ENCODE data around the gene ADRA2C. TPM values are rescaled to one million over a fixed set of nuclear protein-coding genes. Genes with fewer than 3 reads are reported as not detected.

ADRA2C gene
- total RNA-seq, 5 donors from 2014 or later (not counting 1 experiment from before 2014, with no cell fraction given) = 0.16 to 0.18 TPM; not detected in 3

- Mint-ChIP-seq H3K9me3 (no peaks in the 10 kb centered on the region), H3K27me3 (peaks cover 0 to 5% of the 10 kb centered on the region in 2 donors), H3K4me1 (no peaks in the 10 kb centered on the region), H3K36me3 (no peaks in the 10 kb centered on the region), H3K27ac (no peak overlapping the region), H3K4me3 (no peak overlapping the region)
- no peak overlapping the region for H3K27ac ChIP-seq (ENCODE audit: low read length)
- no peak for DNase-seq
- H3K9me3 ChIP-seq = no peaks in the 10 kb centered on the region
- ATAC-seq (replicated peaks in 1 of 4) = no peak
- POLR2A ChIA-PET = no interaction called here
- 87% methylated on average over 20 of the region's 23 CpGs for WGBS (ENCODE audit: insufficient coverage)
- CTCF ChIA-PET = no interaction called here
- no peaks in the 10 kb centered on the region for H3K36me3 ChIP-seq (ENCODE audit: control insufficient read depth in 2 of 2, extremely low read depth in 1 of 2, insufficient read depth in 1 of 2, low read length in 1 of 2)
- H3K27me3 ChIP-seq (replicated peaks in 1 of 2; ENCODE audit: control insufficient read depth in 2 of 2, extremely low read depth in 1 of 2, insufficient read depth in 2 of 2, low read length in 1 of 2) = peaks cover 2 to 54% of the 10 kb centered on the region in 2 experiments
- H3K4me3 ChIP-seq (ENCODE audit: control insufficient read depth in 1 of 2, extremely low read depth in 1 of 2, low read length in 1 of 2) = no peak overlapping the region
- no peaks in the 10 kb centered on the region for H3K4me1 ChIP-seq (ENCODE audit: control insufficient read depth in 1 of 2, extremely low read depth in 1 of 2, insufficient read depth in 2 of 2, low read length in 2 of 2)
Observed at GRCh38 chr4:3784454-3785291, 18.5 kb downstream of the ADRA2C start.

DNA sequence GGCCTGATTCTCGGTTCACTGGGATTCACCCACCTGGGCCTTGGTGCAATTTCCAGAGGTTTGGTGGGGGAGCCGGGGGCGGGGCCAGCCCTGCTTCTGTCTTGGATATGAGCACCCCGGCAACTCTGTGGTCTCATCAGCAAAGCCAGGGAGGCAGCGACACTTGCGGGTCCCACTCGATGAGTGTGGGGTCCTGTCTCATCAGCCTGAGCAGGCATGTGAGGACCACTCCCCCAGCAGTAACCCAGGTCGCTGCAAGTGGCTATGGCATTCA lies 19.0 kb downstream of the ADRA2C start:
- POLR2A ChIA-PET = no interaction called here
- 85% methylated on average over 7 of the region's 8 CpGs for WGBS (ENCODE audit: insufficient coverage)
- Histone ChIP-seq H3K4me1 (ENCODE audit: control insufficient read depth in 1 of 2, extremely low read depth in 1 of 2, insufficient read depth in 2 of 2, low read length in 2 of 2) (no peaks in the 10 kb centered on the region), H3K36me3 (ENCODE audit: control insufficient read depth in 2 of 2, extremely low read depth in 1 of 2, insufficient read depth in 1 of 2, low read length in 1 of 2) (no peaks in the 10 kb centered on the region), H3K9me3 (no peaks in the 10 kb centered on the region), H3K27ac (ENCODE audit: low read length) (no peak overlapping the region), H3K4me3 (ENCODE audit: control insufficient read depth in 1 of 2, extremely low read depth in 1 of 2, low read length in 1 of 2) (no peak overlapping the region), H3K27me3 (replicated peaks in 1 of 2; ENCODE audit: control insufficient read depth in 2 of 2, extremely low read depth in 1 of 2, insufficient read depth in 2 of 2, low read length in 1 of 2) (peaks cover 2 to 56% of the 10 kb centered on the region in 2 experiments)
- DNase-seq (no peak), ATAC-seq (replicated peaks in 1 of 4) (no peak)
- Mint-ChIP-seq H3K9me3 (no peaks in the 10 kb centered on the region), H3K27ac (no peak overlapping the region), H3K27me3 (peaks cover 0 to 5% of the 10 kb centered on the region in 2 donors), H3K4me1 (no peaks in the 10 kb centered on the region), H3K4me3 (no peak overlapping the region), H3K36me3 (no peaks in the 10 kb centered on the region)
- CTCF ChIA-PET = no interaction called here

DNA sequence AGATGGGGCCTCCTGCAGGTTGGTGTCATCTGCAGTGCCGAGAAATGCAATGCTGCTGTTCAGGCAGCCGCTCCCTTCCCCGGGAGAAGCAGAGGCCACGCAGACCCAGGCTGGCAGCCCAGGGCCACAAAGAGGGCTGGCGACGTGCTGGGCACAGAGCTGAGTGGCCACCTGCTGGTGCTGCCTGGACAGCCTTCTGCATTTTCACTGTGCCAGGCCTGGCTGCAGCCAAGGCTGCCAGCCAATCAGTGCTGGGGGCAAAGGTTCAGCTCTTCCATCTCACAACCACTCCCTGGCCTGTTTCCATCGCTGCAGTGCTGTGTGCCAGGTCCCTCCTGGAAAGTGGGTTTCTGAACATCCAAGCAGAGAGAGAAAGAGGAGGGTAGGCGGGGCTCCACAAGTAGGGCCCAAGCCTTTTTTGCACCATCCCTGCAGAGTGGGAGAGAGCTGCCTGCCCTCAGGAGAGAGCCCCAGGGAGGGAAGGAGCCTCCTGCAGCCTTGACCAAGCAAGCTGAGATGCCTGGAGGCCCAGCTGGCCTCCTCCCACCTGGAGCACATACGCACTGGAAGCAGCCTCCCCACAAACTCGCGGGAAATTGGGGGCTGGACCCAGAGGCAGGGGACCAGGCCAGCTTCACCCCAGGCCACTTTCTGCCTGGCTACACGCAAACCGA lies 20.1 kb downstream of the ADRA2C start:
- 83% methylated on average over 9 of the region's 13 CpGs for WGBS (ENCODE audit: insufficient coverage)
- H3K36me3 Mint-ChIP-seq = no peaks in the 10 kb centered on the region
- no peak overlapping the region for H3K27ac ChIP-seq (ENCODE audit: low read length)
- H3K9me3 ChIP-seq = no peaks in the 10 kb centered on the region
- H3K36me3 ChIP-seq (ENCODE audit: control insufficient read depth in 2 of 2, extremely low read depth in 1 of 2, insufficient read depth in 1 of 2, low read length in 1 of 2) = no peaks in the 10 kb centered on the region
- H3K27me3 Mint-ChIP-seq = peaks cover 8 to 15% of the 10 kb centered on the region in 2 donors
- no peak for ATAC-seq (replicated peaks in 1 of 4)
- POLR2A ChIA-PET = no interaction called here
- H3K4me1 ChIP-seq (ENCODE audit: control insufficient read depth in 1 of 2, extremely low read depth in 1 of 2, insufficient read depth in 2 of 2, low read length in 2 of 2) = no peaks in the 10 kb centered on the region
- CTCF ChIA-PET = no interaction called here
- H3K9me3 Mint-ChIP-seq = no peaks in the 10 kb centered on the region
- peaks cover 2 to 62% of the 10 kb centered on the region in 2 experiments for H3K27me3 ChIP-seq (replicated peaks in 1 of 2; ENCODE audit: control insufficient read depth in 2 of 2, extremely low read depth in 1 of 2, insufficient read depth in 2 of 2, low read length in 1 of 2)
- H3K4me3 Mint-ChIP-seq = no peak overlapping the region
- no peak for DNase-seq
- H3K27ac Mint-ChIP-seq = no peak overlapping the region
- no peaks in the 10 kb centered on the region for H3K4me1 Mint-ChIP-seq
- H3K4me3 ChIP-seq (ENCODE audit: control insufficient read depth in 1 of 2, extremely low read depth in 1 of 2, low read length in 1 of 2) = no peak overlapping the region

DNA sequence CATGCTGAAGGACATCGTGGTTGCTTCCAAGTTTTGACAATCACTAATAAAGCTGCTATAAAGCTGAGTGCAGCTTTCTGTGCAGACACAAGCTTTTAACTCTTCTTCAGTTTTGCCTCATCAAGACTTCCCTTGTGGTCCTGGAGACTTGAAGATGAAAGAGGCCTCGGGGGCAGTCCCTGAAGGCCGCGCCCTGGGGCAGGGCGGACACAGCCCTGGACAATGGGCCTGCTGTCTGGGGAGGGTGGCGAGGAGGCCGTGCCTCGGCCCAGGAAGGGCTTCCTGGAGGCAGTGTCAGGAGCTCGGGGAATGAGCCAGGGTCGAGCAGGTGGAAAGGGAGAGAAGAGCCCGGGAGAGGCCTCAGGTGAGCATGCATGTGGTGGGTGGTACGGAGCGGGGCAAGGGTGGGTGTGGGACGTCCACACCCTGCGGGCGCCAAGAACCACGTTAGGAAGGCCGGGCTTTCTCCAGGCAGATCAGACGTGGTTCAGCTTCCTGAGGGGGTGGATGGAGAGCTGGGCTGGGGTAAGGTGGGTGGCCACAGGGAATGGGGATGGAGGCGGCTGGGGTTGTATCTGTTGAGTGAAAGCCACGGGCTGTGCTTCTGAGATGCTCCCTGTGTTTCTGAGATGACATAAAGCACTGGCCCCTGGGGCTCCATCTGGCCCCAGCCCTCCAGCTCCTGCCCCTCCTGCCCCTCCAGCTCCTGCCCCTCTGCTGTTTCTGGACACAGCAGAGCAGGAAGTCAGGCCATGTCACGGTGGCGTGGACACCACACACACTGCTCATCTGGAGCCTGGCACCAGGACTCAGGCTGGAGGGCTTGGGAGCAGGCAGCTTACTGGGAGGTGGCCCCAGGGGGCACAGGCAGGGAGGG lies 21.5 kb downstream of the ADRA2C start:
- Mint-ChIP-seq H3K27me3 (peaks cover 8 to 24% of the 10 kb centered on the region in 2 donors), H3K4me1 (no peaks in the 10 kb centered on the region), H3K9me3 (no peaks in the 10 kb centered on the region), H3K4me3 (no peak overlapping the region), H3K36me3 (no peaks in the 10 kb centered on the region), H3K27ac (no peak overlapping the region)
- Histone ChIP-seq H3K4me1 (ENCODE audit: control insufficient read depth in 1 of 2, extremely low read depth in 1 of 2, insufficient read depth in 2 of 2, low read length in 2 of 2) (no peaks in the 10 kb centered on the region), H3K27ac (ENCODE audit: low read length) (no peak overlapping the region), H3K9me3 (no peaks in the 10 kb centered on the region), H3K27me3 (replicated peaks in 1 of 2; ENCODE audit: control insufficient read depth in 2 of 2, extremely low read depth in 1 of 2, insufficient read depth in 2 of 2, low read length in 1 of 2) (peaks cover 2 to 64% of the 10 kb centered on the region in 2 experiments), H3K36me3 (ENCODE audit: control insufficient read depth in 2 of 2, extremely low read depth in 1 of 2, insufficient read depth in 1 of 2, low read length in 1 of 2) (no peaks in the 10 kb centered on the region), H3K4me3 (ENCODE audit: control insufficient read depth in 1 of 2, extremely low read depth in 1 of 2, low read length in 1 of 2) (no peak overlapping the region)
- no peak for DNase-seq
- CTCF ChIA-PET = no interaction called here
- no peak for ATAC-seq (replicated peaks in 1 of 4)
- 72% methylated on average over 18 of the region's 23 CpGs for WGBS (ENCODE audit: insufficient coverage)
- POLR2A ChIA-PET = no interaction called here

DNA sequence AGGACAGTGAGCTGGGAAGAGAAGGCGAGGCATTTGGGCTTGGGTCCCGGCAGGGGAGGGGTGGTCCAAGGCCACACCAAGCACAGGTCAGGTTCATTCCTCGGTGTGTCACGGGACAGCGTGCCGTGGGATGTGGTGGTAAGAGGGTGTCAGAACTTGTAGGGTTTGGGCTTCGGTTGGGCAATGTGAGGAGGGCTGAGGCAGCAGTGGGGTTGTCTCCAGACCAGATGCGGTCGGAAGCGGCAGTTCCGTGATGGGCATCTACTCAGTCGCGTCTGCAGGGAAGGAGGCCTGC lies 22.1 kb downstream of the ADRA2C start:
- Histone ChIP-seq H3K4me3 (ENCODE audit: control insufficient read depth in 1 of 2, extremely low read depth in 1 of 2, low read length in 1 of 2) (no peak overlapping the region), H3K27me3 (replicated peaks in 1 of 2; ENCODE audit: control insufficient read depth in 2 of 2, extremely low read depth in 1 of 2, insufficient read depth in 2 of 2, low read length in 1 of 2) (peaks cover 0 to 65% of the 10 kb centered on the region in 2 experiments), H3K9me3 (no peaks in the 10 kb centered on the region), H3K4me1 (ENCODE audit: control insufficient read depth in 1 of 2, extremely low read depth in 1 of 2, insufficient read depth in 2 of 2, low read length in 2 of 2) (no peaks in the 10 kb centered on the region), H3K27ac (ENCODE audit: low read length) (no peak overlapping the region), H3K36me3 (ENCODE audit: control insufficient read depth in 2 of 2, extremely low read depth in 1 of 2, insufficient read depth in 1 of 2, low read length in 1 of 2) (no peaks in the 10 kb centered on the region)
- no peak for ATAC-seq (replicated peaks in 1 of 4)
- no peak for DNase-seq
- POLR2A ChIA-PET = no interaction called here
- 83% methylated on average over 10 of the region's 13 CpGs for WGBS (ENCODE audit: insufficient coverage)
- H3K4me3 Mint-ChIP-seq = no peak overlapping the region
- no peaks in the 10 kb centered on the region for H3K36me3 Mint-ChIP-seq
- CTCF ChIA-PET = no interaction called here
- H3K27ac Mint-ChIP-seq = no peak overlapping the region
- H3K9me3 Mint-ChIP-seq = no peaks in the 10 kb centered on the region
- no peaks in the 10 kb centered on the region for H3K4me1 Mint-ChIP-seq
- peaks cover 8 to 30% of the 10 kb centered on the region in 2 donors for H3K27me3 Mint-ChIP-seq

GRCh38 chr4:3789587-3789986 lies 23.4 kb downstream of the ADRA2C start:
- no peaks in the 10 kb centered on the region for H3K9me3 ChIP-seq
- Mint-ChIP-seq H3K27ac (no peak overlapping the region), H3K36me3 (no peaks in the 10 kb centered on the region), H3K4me3 (no peak overlapping the region), H3K27me3 (peaks cover 8 to 29% of the 10 kb centered on the region in 2 donors), H3K4me1 (no peaks in the 10 kb centered on the region), H3K9me3 (peaks cover 4 to 7% (median 6%) of the 10 kb centered on the region in 3 donors)
- ATAC-seq (replicated peaks in 1 of 4) = no peak
- no peaks in the 10 kb centered on the region for H3K4me1 ChIP-seq (ENCODE audit: control insufficient read depth in 1 of 2, extremely low read depth in 1 of 2, insufficient read depth in 2 of 2, low read length in 2 of 2)
- H3K27me3 ChIP-seq (replicated peaks in 1 of 2; ENCODE audit: control insufficient read depth in 2 of 2, extremely low read depth in 1 of 2, insufficient read depth in 2 of 2, low read length in 1 of 2) = peaks cover 0 to 58% of the 10 kb centered on the region in 2 experiments
- ChIA-PET POLR2A (no interaction called here), CTCF (no interaction called here)
- 71% methylated on average over 8 of the region's 9 CpGs for WGBS (ENCODE audit: insufficient coverage)
- no peak overlapping the region for H3K27ac ChIP-seq (ENCODE audit: low read length)
- no peak for DNase-seq
- H3K36me3 ChIP-seq (ENCODE audit: control insufficient read depth in 2 of 2, extremely low read depth in 1 of 2, insufficient read depth in 1 of 2, low read length in 1 of 2) = no peaks in the 10 kb centered on the region
- no peak overlapping the region for H3K4me3 ChIP-seq (ENCODE audit: control insufficient read depth in 1 of 2, extremely low read depth in 1 of 2, low read length in 1 of 2)

Measured in T-cell (primary cell).